AG20443 (cell line): Measurements from ENCODE around the gene TPP2.

Experiments used
- DNase-seq: peaks from one replicate; pipeline ENCODE4 v3.0.0; 2012; ENCODE audit warnings: low spot score, mixed read lengths

TPP2 gene

GRCh38 chr13:102693776-102694175 is 97.0 kb downstream of the TPP2 start:
- peak; percentile 27 for DNase-seq

GRCh38 chr13:102694937-102695336 is 98.2 kb downstream of the TPP2 start, which contains the start of gene METTL21C:
TSS of gene METTL21C (minus strand) at chr13:102695044. CDS start at chr13:102694498, 546 bp downstream.
- DNase-seq: no peak

- no peak for DNase-seq
Observed at GRCh38 chr13:102696465-102696864, 99.7 kb downstream of the TPP2 start.

GRCh38 chr13:102697264-102697663 is 100.5 kb downstream of the TPP2 start:
- DNase-seq: no peak

GRCh38 chr13:102697929-102698648 is 101.3 kb downstream of the TPP2 start:
- no peak for DNase-seq

- no peak for DNase-seq
Observed at GRCh38 chr13:102698649-102698980, 101.8 kb downstream of the TPP2 start.

- no peak for DNase-seq
Observed at GRCh38 chr13:102699504-102699903, 102.7 kb downstream of the TPP2 start.

GRCh38 chr13:102700088-102701031 is 103.6 kb downstream of the TPP2 start:
- DNase-seq: peak; percentile 32

GRCh38 chr13:102701331-102701730 is 104.5 kb downstream of the TPP2 start:
- no peak for DNase-seq

GRCh38 chr13:102702965-102703725 is 106.4 kb downstream of the TPP2 start:
- DNase-seq: no peak

- DNase-seq: no peak
Observed at GRCh38 chr13:102703726-102704035, 106.9 kb downstream of the TPP2 start.

GRCh38 chr13:102704238-102705058 is 107.7 kb downstream of the TPP2 start:
- no peak for DNase-seq

- DNase-seq: peak; percentile 76
Observed at GRCh38 chr13:102707467-102707866, 110.7 kb downstream of the TPP2 start.

- DNase-seq: no peak
Observed at GRCh38 chr13:102708211-102708610, 111.4 kb downstream of the TPP2 start.

- DNase-seq: no peak
Observed at GRCh38 chr13:102708991-102709390, 112.2 kb downstream of the TPP2 start.

- no peak for DNase-seq
Observed at GRCh38 chr13:102709536-102709935, 112.8 kb downstream of the TPP2 start.

GRCh38 chr13:102710261-102710679 is 113.5 kb downstream of the TPP2 start:
- DNase-seq: peak; percentile 79

- DNase-seq: no peak
Observed at GRCh38 chr13:102715447-102715846, 118.7 kb downstream of the TPP2 start.

- no peak for DNase-seq
Observed at GRCh38 chr13:102718746-102719145, 122.0 kb downstream of the TPP2 start.

GRCh38 chr13:102721800-102722231 is 125.0 kb downstream of the TPP2 start:
- DNase-seq: peak; percentile 55

- peak; percentile 73 for DNase-seq
Observed at GRCh38 chr13:102724923-102725322, 128.1 kb downstream of the TPP2 start.

GRCh38 chr13:102726430-102726829 is 129.6 kb downstream of the TPP2 start:
- DNase-seq: no peak
